ENCODE results near the gene PPP1R14D.

DNA sequence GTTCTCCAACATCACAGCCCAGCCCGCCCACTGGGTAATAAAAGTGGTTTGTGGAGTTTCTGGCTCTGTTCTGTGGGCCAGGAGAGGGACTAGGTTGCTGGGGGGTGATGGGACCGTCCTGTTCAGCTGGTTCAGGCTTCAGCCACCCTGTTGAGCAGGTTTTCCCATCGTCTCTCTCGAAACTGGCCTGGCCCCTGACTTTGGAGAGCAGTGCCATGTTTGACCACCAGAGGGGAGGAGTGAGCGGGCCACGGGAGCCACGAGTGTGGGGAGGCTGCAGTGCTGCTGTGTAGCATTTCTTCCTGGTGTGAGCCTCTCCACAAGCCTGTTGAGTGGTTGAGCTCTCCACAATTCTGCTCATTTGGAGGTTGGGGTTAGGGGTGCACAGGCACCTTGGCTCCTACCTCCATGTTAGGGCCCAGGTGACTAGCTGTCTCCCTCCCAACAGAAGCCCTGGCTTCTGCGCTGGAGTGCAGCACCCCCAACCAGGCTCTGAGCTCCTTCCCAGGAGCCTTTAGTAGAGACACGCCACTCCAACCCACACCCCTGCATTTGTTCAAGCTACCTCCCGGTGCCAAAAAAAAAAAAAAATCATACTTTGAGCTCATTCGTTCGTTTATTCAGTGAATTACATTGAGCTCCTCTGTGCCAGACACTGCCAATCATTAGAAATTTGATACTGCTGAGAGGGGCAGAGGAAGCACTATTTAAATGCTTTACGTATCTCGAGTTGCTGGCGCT is 29.3 kb upstream of the PPP1R14D start:
- TF ChIP-seq TAF1 (IDR thresholded peaks at IDR 0.05; ENCODE audit: borderline replicate concordance, low read depth, low read length) = no peak
- TF ChIP-seq POLR2A (IDR thresholded peaks at IDR 0.05; ENCODE audit: low read depth, low read length) = no peak
- no peak for TF ChIP-seq POLR2AphosphoS5 (IDR thresholded peaks at IDR 0.05; ENCODE audit: low read depth, low read length)

Measured in GM12892 (cell line).